Left kidney (tissue), 2 donors: ENCODE data around the gene C1orf21. TPM values are rescaled to one million over a fixed set of nuclear protein-coding genes. Genes with fewer than 3 reads are reported as not detected.

ENCODE experiments used
- DNase-seq: peaks from one replicate; pipeline ENCODE4 v3.0.0-alpha.2; 2013
- polyA plus RNA-seq: library from polyadenylated mRNA; unstranded; fragments of 120-200 nt; gene quantifications from one replicate; pipeline ENCODE4 v1.2.1, GENCODE V29; 2013; ENCODE audit not compliant: insufficient read length

Gene C1orf21
- polyA plus RNA-seq, 1 donor: 35.2 TPM

- DNase-seq: no peak
Observed at GRCh38 chr1:184383772-184384323, 3.0 kb upstream of the C1orf21 start.

GRCh38 chr1:184385865-184386311 lies 941 bp upstream of the C1orf21 start:
- no peak for DNase-seq

- no peak for DNase-seq
Observed at GRCh38 chr1:184387069-184387475, 243 bp downstream of the C1orf21 start.

- DNase-seq: peak; percentile 50
Observed at GRCh38 chr1:184387476-184388318, 868 bp downstream of the C1orf21 start.

- DNase-seq: no peak
Observed at GRCh38 chr1:184388319-184388889, 1.6 kb downstream of the C1orf21 start.

- no peak for DNase-seq
Observed at GRCh38 chr1:184388971-184389370, 2.1 kb downstream of the C1orf21 start.

- DNase-seq: no peak
Observed at GRCh38 chr1:184389446-184389845, 2.6 kb downstream of the C1orf21 start.

GRCh38 chr1:184390889-184391288 lies 4.1 kb downstream of the C1orf21 start:
- no peak for DNase-seq

- no peak for DNase-seq
Observed at GRCh38 chr1:184392067-184392466, 5.2 kb downstream of the C1orf21 start.

GRCh38 chr1:184392779-184393522 lies 6.1 kb downstream of the C1orf21 start:
- no peak for DNase-seq

GRCh38 chr1:184393962-184394361 lies 7.1 kb downstream of the C1orf21 start:
- no peak for DNase-seq

GRCh38 chr1:184395370-184395769 lies 8.5 kb downstream of the C1orf21 start:
- DNase-seq: no peak

GRCh38 chr1:184395937-184396480 lies 9.2 kb downstream of the C1orf21 start:
- DNase-seq: no peak

- DNase-seq: no peak
Observed at GRCh38 chr1:184399192-184399847, 12.5 kb downstream of the C1orf21 start.

GRCh38 chr1:184403961-184404726 lies 17.3 kb downstream of the C1orf21 start:
- DNase-seq: no peak

GRCh38 chr1:184404727-184405027 lies 17.8 kb downstream of the C1orf21 start:
- no peak for DNase-seq

GRCh38 chr1:184405094-184405800 lies 18.4 kb downstream of the C1orf21 start:
- DNase-seq: no peak

- no peak for DNase-seq
Observed at GRCh38 chr1:184405801-184406142, 18.9 kb downstream of the C1orf21 start.

GRCh38 chr1:184406479-184406878 lies 19.6 kb downstream of the C1orf21 start:
- DNase-seq: no peak

GRCh38 chr1:184407816-184408510 lies 21.1 kb downstream of the C1orf21 start:
- DNase-seq: no peak
